GM19372 (cell line): ENCODE results near the gene POLE.
"Not testable (repeated sequence)": the region's sequence is repeated elsewhere in the genome, so short reads cannot be mapped to it uniquely, and the experiment has no call there.

Experiments
- ATAC-seq: cut with Tn5 transposase; IDR thresholded peaks from one replicate; pipeline ENCODE4 v1.9.1; 2021; ENCODE audit warnings: mild to moderate bottlenecking, low read depth, moderate library complexity; ENCODE audit not compliant: unreplicated experiment

POLE gene

DNA sequence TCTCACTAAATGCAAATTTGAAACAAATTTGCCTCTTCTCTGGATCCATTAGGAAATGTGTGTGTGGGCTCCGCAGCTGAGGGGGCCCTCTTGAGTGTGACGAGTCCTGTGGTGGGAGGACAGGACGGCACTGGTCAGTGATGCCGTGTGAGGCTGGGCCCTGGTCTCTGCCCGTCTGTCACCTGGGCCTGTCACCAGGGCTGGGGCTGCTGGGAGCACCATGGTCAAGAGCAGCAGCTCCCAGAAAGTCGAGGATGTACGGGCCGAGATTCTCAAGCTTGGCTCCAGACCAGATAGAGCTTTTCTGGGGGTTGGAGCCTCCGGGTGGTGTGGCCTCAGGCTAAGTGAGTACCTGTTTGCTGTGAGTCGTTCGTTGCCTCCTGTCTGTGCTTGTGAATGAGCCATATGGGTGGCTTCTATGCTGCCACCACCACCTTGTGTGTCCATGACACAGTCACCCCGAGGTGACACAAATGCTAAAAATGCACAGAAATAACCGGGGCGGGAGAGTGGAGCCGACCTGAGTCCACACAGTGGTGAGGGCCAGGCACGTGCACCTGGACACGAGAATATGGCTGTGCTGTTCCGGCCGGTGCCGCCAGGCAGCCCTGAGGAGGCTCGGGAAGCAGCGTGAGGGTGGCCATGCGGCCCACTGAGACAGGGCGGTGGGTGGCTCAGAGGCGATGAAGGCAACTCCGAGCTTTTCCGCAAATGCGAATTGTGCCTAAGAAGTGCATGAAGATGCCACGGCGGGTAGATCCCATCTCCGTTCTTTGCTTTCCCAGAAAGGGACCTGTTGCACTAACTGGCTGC, 32.2 kb upstream of the POLE start:
- ATAC-seq, result no peak

DNA sequence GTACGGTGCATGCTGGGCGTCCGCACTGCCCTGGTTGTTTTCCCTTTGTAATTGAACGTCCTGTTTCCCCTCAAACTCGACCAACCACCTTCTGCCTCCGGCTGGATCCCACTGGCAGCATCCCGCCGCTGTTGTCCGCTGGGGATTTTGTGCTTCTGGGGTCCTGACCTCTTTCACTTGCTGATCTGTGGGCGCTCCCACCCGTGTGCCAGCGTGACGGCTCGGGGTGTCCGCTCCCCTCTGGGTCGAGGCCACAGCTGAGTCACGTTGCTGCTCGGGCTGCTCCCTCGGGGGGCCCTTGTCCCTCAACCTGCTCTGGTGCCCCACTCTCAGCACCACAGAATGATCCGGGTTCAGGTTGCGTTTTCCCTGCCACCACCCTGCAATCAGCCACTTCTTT, 31.5 kb upstream of the POLE start:
- ATAC-seq, result no peak

DNA sequence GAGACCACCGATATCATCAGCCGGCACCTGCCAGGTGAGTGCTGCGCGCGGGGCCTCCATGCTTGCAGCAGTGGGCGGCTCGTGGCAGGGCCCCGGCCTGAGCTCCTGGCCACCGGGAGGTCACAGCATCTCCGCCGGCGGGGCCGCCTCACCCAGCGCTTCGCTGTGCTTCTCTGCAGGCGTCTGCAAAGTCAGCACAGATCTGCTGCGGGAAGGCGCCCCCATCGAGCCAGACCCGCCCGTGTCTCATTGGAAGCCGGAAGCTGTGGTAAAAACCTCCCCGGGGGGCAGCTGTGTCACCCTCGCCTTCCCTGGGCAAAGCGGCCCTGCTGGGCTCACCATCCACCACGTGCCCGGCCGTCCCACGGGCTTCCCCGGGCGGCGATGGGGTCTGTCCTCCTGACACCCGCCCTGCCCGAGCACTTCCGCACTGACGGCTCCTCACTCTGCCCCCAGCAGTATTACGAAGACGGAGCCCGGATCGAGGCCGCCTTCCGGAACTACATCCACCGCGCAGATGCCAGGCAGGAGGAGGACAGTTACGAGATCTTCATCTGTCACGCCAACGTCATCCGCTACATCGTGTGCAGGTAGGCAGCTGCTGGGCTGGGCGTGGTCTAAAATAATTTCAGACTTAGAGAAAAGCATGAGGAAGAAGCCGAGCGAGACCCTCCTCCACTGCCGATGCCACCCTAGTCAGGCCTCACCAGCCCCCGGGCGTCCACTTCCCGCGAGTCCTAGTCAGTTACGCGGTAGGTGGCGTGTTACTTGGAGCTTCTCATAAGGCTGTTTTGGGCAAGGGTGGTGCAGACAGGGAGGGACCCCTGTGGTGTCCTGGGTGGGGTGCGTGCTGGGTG, 30.6 kb upstream of the POLE start:
- ATAC-seq, result no peak

DNA sequence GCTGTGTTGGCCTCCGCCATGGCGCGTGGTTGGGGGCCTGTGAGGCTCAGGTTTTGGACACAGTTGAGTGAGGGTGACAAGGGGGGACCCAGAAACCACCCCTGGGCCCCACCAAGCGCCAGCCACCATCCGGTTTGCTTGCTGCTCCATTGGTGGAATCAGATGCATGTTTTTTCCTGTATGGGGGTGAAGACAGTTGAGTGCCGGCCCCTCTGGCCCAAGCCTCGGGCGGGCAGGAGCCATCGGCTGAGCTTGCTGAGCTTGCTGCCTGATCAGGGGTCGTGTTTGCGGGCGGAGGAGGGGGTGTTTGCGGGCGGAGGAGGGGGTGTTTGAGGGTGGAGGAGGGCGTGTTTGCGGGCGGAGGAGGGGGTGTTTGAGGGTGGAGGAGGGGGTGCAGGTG, 29.9 kb upstream of the POLE start:
- ATAC-seq, result no peak

DNA sequence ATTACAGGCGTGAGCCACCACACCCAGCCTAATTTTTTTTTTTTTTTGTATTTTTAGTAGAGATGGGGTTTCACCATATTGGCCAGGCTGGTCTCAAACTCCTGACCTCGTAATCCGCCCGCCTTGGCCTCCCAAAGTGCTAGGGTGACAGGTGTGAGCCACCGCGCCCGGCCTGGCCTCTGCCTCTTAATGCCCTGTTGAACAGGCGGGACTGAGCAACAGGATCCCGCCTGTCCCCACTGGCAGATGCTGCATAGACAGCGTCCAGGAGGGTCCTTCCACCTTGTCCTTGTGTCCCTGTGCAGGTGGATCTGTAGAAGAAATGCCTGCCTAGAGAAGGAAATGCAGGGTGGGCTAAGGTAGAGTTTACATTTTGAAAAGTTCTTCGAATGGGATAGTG, 29.2 kb upstream of the POLE start:
- ATAC-seq, result no peak

DNA sequence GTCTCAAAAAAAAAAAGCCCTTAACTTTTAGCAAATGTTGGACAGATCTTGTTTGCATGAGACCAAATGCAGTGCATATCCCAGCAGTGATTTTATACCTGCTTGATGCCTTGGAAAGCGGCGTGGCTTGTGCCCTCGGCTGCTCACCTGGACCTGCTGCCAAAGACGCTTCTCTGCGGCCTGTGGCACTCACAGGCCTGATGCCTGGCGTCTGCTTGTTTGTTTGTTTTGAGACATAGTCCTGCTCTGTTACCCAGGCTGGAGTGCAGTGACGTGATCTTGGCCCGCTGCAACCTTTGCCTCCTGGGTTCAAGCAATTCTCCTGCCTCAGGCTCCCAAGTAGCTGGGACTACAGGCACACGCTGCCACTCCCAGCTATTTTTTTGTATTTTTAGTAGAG, 28.7 kb upstream of the POLE start:
- no peak for ATAC-seq

DNA sequence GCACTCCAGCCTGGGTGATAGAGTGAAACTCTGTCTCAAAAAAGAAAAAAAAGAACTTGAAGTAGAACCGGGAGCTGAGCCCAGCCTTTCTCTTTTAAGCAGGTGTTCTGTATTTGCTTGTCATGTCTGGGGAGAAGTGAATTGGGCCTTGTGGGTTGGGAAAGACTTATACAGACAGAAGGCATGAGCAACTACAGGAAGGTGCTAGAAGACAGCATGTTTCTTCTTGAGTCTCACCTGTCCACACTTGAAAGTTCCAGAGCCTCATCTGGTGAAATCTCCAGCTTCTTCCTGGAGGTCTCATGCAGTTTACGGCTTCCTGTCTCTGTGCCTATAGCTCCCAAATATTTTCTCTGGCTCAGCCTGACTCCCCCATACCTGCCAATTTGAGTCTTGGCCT, 26.0 kb upstream of the POLE start:
- no peak for ATAC-seq

DNA sequence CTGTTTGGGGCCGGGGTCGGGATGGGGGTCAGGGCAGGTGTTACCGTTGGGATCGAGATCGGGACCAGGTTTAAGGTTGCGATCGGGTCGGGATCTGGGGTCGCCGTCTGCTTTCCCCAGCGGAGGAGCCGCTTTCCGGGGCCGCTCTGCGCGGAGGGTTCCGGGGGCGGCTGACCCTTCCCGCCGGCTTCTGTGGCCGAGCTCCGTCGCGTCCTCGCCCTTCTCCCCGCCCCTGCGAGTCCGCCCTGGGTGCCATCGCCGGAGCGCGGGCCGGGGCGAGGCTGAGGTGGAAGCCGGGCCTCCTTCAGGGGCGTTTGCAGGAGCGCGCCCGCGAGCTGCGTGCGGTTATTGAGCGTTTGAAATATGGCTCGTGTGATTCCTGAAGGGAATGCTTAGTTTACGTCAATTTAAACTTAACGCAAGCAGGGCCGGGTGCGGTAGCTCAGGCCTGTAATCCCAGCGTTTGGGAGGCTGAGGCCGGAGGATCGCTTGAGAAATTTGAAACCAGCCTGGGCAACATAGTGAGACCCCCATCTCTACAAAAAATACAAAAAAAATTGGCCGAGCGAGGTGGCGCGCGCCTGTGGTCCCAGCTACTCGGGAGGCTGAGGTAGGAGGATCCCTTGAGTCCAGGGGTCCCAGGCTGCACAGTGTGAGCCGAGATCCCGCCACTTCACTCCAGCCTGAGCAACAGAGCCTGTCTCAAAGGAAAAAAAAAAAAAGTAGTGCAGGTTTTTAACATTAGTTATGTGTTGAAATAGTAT, 24.1 kb upstream of the POLE start:
- ATAC-seq, result peak; percentile 23

DNA sequence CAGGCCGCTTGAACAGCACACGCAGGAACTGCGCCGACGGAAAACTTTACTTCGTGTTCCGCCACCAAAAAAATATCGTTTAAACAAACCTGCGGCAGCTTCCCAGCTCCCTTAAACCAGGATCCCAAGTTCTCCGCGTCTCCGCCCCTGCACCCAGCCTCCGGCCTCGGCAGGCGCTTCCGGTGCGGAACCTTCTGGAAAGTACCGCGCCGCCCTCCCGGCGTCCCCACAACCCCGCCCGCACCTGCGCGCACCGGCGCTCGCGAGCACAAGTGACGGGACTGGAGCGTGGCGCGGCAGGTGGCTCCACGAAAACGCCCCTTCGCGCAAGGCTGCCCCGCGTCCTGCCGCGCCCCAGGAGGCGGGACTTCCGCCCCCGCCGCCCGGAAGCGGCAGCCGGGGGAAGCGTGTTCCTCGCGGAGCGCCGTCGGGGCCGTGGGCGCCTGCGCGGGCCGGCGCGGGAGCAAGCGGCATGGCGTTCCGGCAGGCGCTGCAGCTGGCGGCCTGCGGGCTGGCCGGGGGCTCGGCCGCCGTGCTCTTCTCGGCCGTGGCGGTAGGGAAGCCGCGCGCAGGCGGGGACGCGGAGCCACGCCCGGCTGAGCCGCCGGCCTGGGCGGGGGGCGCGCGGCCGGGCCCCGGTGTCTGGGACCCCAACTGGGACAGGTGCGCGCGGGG, 23.4 kb upstream of the POLE start, which contains the start of gene PGAM5:
PGAM5 (plus strand) TSS at position 438 of the 675 bp plus-strand sequence; CDS start at position 473, 35 bp downstream.
- ATAC-seq, result peak; percentile 83

DNA sequence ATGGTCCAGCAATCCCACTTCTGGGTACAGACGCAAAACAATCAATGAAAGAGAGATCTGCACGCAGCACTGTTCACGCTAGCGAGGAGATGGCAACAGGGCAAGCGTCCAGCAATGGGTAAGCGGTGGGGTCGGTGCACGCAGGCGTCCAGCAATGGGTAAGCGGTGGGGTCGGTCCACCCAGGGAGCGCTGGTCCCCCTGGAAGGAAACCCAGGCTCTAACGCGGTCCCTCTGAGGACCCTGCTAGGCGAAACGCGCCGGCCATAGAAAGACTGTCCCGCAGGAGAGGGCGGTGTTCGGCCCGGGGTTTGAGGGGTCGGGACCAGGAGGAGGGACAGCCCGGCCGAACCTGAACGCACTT, 22.9 kb upstream of the POLE start:
- peak; percentile 29 for ATAC-seq

DNA sequence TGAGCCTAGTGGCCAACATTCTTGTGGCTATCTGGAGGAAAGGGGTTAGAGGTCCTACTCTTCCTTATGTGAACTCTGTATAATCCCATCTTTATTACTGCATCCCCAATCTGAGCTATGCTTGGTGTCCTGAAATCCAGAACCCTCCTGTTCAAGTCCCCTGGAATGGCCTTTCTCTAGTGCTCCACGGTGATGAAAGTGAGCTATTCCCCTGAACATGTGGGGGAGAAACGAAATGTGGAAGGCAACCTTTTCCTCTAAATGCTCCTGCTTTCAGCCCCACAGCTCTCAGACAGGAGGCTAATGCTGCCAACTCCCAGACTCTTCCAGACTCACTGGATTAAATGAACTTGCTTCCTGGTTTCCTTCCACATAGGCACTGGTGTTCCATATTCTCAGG, 21.0 kb upstream of the POLE start:
- ATAC-seq, result no peak

DNA sequence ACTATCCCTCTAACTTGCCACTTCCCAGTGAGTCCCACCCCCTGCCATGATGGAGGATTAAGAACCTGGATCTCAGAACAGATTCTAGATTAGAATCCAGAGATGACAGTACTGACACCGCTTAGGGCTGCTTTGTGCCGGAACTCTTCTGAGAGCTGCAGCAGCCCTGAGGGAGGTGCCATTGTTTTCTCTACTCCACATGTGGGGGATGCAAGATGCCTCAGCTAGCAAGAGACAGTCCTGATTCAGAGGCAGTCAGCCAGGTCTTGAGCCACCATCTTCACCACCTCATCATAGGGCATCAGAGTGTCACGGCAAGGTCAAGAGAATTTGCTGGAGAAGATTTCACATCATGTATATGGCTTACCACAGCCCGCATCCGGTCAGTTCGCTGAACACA, 20.1 kb upstream of the POLE start:
- ATAC-seq, result no peak

DNA sequence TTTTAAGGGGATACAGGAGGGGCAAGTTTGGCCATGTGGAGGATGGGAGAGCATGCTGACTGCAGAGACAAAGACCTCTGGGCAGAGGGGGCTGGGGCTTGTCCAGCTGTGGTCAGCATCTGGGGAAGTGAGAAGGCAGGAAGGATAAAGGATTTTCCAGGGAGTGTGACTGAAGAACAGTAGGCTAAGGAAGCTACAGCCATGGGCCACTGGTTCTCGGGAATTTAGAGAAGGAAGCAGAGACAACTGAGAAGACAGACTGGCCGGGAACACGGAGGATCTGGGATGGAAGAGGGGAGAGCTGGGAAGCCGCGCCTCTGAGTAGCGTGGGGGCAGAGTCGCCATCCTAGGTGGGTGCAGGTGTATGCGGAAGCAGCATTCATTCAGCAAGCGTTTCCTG, 16.5 kb upstream of the POLE start:
- no peak for ATAC-seq

DNA sequence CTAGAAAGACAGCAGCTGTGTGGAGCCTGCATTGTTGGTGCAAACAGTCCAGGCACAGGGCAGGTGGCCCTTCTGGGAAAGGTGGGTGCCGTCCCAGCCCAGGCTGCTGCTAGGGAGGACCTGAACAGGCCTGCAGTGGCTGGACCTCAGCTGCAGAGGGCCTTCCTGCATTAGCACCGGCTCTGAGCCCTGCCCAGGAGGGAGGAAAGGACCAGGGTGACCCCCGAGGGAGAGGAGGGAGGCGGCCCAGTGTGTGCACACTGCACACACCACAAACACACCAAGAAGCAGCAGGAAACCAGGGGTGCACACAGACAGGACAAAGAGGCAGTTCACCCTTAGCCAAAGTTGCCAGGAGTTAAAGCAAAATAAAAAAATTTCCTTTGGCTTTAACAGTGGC, 15.5 kb upstream of the POLE start:
- ATAC-seq, result no peak

DNA sequence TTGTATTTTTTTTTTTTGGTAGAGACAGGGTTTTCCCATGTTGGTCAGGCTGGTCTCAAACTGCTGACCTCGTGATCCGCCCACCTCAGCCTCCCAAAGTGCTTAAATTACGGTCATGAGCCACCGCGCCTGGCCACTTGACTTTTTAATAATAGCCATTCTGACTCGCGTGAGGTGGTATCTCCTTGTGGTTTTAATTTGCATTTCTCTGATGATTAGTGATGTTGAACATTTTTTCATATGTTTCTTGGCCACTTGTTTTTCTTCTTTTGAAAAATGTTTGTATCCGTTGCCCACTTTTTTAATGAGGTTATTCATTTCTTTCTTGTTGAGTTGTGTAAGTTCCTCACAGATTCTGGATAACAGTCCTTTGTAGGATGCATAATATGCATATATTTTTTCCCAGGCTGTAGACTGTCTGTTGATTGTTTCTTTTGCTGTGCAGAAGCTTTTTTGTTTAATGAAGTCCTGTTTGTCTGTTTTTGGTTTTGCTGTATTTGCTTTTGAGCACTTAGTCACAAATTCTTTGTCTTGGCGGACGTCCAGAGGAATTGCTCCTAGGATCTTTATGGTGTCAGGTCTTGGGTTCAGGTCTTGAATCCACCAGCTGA, 13.2 kb upstream of the POLE start:
- no peak for ATAC-seq

DNA sequence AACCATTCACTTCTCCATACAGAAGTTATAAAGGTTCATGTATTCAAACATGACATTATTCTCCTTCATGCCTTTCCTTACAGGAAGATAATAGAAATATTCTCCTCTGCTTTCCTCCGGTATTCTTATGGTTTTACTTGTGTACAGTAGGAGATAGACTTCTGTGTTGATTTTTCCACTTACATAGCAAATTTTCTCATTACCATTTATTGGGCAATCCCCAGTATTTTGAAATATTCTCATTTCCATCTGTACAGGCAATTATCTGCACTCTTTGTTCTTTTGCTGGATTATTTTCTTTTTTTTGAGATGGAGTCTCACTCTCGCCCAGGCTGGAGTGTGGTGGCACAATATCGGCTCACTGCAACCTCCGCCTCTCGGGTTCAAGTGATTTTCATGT, 11.2 kb upstream of the POLE start:
- no peak for ATAC-seq

DNA sequence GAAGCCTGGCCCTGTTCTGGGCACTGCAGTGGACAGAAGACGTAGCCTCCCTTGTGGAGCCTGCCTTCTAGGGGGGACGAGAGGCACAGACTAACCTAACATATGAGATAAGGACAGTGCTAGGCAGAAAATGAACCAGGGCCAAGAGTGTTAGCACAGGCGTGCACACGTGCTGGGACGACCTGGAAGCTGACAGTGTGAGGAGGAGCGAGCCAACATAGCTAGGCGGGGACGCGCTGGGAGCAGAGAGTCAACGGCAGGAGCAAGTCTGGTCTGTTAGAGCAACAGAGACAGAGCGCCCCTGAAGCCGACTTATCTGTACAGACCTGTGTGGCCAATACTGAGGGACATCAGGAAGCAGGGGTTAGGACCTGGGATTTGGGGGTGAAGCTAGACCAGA, 8.3 kb upstream of the POLE start:
- ATAC-seq, result no peak

DNA sequence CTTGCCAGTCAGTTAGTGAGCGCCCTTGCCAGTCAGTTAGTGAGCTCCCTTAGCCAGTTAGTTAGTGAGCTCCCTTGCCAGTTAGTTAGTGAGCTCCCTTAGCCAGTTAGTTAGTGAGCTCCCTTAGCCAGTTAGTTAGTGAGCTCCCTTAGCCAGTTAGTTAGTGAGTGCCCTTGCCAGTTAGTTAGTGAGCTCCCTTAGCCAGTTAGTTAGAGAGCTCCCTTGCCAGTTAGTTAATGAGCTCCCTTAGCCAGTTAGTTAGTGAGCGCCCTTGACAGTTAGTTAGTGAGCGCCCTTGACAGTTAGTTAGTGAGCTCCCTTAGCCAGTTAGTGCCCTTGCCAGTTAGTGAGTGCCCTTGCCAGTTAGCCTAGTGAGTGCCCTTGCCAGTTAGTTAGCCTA, 7.7 kb upstream of the POLE start:
- ATAC-seq, result not testable (repeated sequence)

DNA sequence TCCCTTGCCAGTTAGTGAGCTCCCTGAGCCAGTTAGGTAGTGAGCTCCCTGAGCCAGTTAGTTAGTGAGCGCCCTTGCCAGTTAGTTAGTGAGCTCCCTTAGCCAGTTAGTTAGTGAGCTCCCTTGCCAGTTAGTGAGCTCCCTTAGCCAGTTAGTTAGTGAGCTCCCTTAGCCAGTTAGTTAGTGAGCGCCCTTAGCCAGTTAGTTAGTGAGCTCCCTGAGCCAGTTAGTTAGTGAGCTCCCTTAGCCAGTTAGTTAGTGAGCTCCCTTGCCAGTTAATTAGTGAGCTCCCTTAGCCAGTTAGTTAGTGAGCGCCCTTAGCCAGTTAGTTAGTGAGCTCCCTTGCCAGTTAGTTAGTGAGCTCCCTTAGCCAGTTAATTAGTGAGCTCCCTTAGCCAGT, 4.9 kb upstream of the POLE start:
- ATAC-seq, result not testable (repeated sequence)

DNA sequence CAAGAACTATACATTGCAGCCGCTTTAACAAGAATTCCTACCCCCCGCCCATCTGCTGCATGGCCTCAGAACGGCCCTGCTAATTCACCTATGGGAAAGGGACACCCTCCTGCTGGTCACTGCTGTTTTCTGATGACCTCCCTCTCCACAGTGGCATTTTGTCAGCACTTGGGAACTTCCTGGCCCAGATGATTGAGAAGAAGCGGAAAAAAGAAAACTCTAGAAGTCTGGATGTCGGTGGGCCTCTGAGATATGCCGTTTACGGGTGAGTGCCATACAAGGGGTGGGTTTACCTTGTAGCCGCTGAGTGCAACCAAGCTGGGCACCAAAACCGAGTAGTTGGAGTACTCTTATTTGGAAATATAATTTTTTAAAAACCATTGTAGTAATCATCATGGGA, 3.0 kb upstream of the POLE start:
- no peak for ATAC-seq
